GM13977 (cell line): ENCODE measurements around the gene MGRN1.

Experiments
- DNase-seq: peaks from one replicate; pipeline ENCODE4 v3.0.0; 2012; ENCODE audit warnings: low spot score
- in situ Hi-C: fragments of 300-500 bp; cut with MboI; formaldehyde crosslinking; loops from one replicate; pipeline ENCODE4 v1.12.0; 2022; ENCODE audit warnings: low sequenced_read_pairs, low pct_unique_long_range_greater_than_20kb, mixed read lengths, inconsistent platforms; ENCODE audit not compliant: unreplicated experiment
- TF ChIP-seq, protein P1 (sequence below): IDR thresholded peaks from 2 replicates; pipeline ENCODE4 v1.5.1; 2012; ENCODE audit warnings: mild to moderate bottlenecking, control low read depth; ENCODE audit not compliant: insufficient read depth; ENCODE audit errors: extremely low read depth, missing control alignments

MGRN1 gene

GRCh38 chr16:4624015-4624826 lies at the start of gene MGRN1:
Gene MGRN1 (plus strand): TSS chr16:4624826. CDS start chr16:4624961, 135 bp downstream.
- TF ChIP-seq, protein P1, sequence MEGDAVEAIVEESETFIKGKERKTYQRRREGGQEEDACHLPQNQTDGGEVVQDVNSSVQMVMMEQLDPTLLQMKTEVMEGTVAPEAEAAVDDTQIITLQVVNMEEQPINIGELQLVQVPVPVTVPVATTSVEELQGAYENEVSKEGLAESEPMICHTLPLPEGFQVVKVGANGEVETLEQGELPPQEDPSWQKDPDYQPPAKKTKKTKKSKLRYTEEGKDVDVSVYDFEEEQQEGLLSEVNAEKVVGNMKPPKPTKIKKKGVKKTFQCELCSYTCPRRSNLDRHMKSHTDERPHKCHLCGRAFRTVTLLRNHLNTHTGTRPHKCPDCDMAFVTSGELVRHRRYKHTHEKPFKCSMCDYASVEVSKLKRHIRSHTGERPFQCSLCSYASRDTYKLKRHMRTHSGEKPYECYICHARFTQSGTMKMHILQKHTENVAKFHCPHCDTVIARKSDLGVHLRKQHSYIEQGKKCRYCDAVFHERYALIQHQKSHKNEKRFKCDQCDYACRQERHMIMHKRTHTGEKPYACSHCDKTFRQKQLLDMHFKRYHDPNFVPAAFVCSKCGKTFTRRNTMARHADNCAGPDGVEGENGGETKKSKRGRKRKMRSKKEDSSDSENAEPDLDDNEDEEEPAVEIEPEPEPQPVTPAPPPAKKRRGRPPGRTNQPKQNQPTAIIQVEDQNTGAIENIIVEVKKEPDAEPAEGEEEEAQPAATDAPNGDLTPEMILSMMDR = peak; percentile 96
- in situ Hi-C loops = no loop called here
- peak; percentile 95 for DNase-seq

DNA sequence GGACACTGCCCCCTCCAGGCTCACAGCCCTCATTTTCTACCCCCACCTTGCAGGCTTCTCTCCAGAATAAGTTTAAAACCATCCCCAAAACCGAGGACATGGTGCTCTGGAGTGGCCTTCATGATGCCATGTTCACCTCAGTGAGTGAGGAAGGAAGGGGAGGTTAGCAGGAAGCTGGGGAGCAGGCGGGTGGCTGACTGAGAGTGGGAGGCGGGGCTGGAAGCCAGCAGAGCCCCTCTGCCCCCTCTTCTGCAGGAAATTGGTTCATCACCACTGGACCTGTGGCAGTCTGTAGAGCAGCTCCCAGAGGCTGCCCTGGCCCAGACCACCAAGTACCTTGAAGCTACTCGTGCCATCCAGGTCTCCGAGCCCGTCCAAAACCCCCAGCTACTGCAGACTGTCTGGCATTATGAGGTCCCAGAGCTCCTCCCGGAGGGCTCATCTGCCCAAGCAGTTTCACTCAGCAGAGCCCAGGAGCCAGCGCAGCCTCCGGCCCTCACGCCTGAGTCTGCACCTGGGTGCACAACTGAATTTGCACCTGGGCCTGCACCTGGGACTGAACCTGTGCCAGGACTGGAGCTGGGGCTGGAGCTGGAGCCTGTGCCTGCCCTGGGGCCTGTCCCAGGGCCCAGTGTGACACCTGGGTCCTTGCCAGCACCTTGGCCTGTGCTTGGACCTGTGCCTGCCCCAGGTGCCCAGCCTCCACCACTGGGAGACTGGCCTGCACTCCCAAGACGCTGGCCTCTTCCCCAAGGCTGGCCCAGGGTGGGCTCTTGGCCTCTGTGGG lies 49.5 kb upstream of the MGRN1 start:
- in situ Hi-C loops = no loop called here
- TF ChIP-seq, protein P1 = no peak
- no peak for DNase-seq

GRCh38 chr16:4576008-4576407 lies 48.6 kb upstream of the MGRN1 start:
- TF ChIP-seq, protein P1 = no peak
- in situ Hi-C loops = no loop called here
- no peak for DNase-seq

GRCh38 chr16:4578961-4579530 lies 45.6 kb upstream of the MGRN1 start:
- no peak for DNase-seq
- TF ChIP-seq, protein P1 = no peak
- in situ Hi-C loops = no loop called here

DNA sequence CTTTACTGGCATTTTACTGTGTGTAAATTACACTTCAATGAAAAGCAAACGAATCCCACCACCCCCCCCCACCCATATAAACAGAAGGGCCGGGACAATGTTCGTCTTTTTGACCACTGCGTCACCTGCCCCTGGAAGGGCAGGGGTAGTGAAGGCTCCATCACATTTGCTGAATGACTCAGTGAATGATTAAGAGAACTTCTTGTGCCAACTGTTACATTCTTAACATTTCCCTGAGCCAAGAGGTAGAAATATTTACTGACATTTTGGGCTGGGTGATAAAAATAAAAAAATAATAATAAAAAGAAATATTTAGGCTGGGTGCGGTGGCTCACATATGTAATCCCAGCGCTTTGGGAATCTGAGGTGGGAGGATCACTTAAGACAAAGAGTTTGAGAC lies 44.4 kb upstream of the MGRN1 start:
- TF ChIP-seq, protein P1 = no peak
- in situ Hi-C loops = no loop called here

GRCh38 chr16:4583906-4584305 lies 40.7 kb upstream of the MGRN1 start:
- TF ChIP-seq, protein P1 = no peak
- in situ Hi-C loops = no loop called here
- DNase-seq = no peak

More for the DNA sequence above, 44.4 kb upstream of the MGRN1 start:
- no peak for DNase-seq
